Measurements from ENCODE around the gene TMEM217.
A peak's percentile ranks its signal among the peaks of the same experiment; 100 is the strongest.

Gene TMEM217

GRCh38 chr6:37177935-37178517 is 79.9 kb downstream of the TMEM217 start:
- no peak for DNase-seq

- DNase-seq, result no peak
These were observed 80.6 kb downstream of the TMEM217 start for GRCh38 chr6:37177077-37177934.

- no peak for DNase-seq
These were observed 81.5 kb downstream of the TMEM217 start for GRCh38 chr6:37176268-37177076.

- no peak for DNase-seq
These were observed 82.3 kb downstream of the TMEM217 start for GRCh38 chr6:37175332-37176267.

GRCh38 chr6:37174515-37175331 is 83.2 kb downstream of the TMEM217 start:
- no peak for DNase-seq

- DNase-seq, result no peak
These were observed 83.8 kb downstream of the TMEM217 start for GRCh38 chr6:37174196-37174514.

GRCh38 chr6:37173493-37174195 is 84.3 kb downstream of the TMEM217 start:
- no peak for DNase-seq

GRCh38 chr6:37172912-37173492 is 84.9 kb downstream of the TMEM217 start:
- DNase-seq, result no peak

GRCh38 chr6:37171970-37172812 is 85.8 kb downstream of the TMEM217 start:
- DNase-seq, result peak; percentile 96

- peak; percentile 69 for DNase-seq
These were observed 86.6 kb downstream of the TMEM217 start for GRCh38 chr6:37171201-37171969.

- peak; percentile 87 for DNase-seq
These were observed 87.4 kb downstream of the TMEM217 start for GRCh38 chr6:37170273-37171200.

- peak; percentile 97 for DNase-seq
These were observed 88.3 kb downstream of the TMEM217 start, which contains the start of gene PIM1 for GRCh38 chr6:37169496-37170272. Gene PIM1, plus strand, starts transcription at chr6:37170152. Its CDS starts 424 bp downstream, at chr6:37170576.

GRCh38 chr6:37168811-37169495 is 89.0 kb downstream of the TMEM217 start:
- DNase-seq, result no peak

- peak; percentile 44 for DNase-seq
These were observed 89.7 kb downstream of the TMEM217 start for GRCh38 chr6:37168163-37168758.

- no peak for DNase-seq
These were observed 95.2 kb downstream of the TMEM217 start for GRCh38 chr6:37162740-37163139.

Data from retina (tissue), 1 donor.